HCT116 (cell line): Measurements from ENCODE around the gene TBC1D32. TPM values are rescaled to one million over a fixed set of nuclear protein-coding genes. Genes with fewer than 3 reads are reported as not detected.

Experiments used
- ATAC-seq: fragments of 200-7000 bp; cut with Tn5 transposase; 2 replicates; pipeline ENCODE4 v1.9.1; 2020; ENCODE audit warnings: mild to moderate bottlenecking, moderate library complexity
- BruUV-seq: library from RNA; stranded (reverse); fragments of 400-500 nt; replicated peaks from 2 replicates; lab custom pipeline; 2021; lab: Mats Ljungman, UMichigan
- CTCF ChIA-PET: fragments of 300-600 bp; sonication (Branson Sonifier 250); formaldehyde crosslinking; loops from one replicate; lab custom pipeline; 2021; ENCODE audit warnings: antibody characterized with exemption; lab: Charles Lee
- POLR2A ChIA-PET: fragments of 300-600, 350-600 bp; sonication (Branson Sonifier 250); formaldehyde crosslinking; loops from one replicate; lab custom pipeline; 2021; ENCODE audit warnings: antibody characterized with exemption; lab: Charles Lee
- RAD21 ChIA-PET, 2 experiments: fragments of 300-600 bp; sonication (Branson Sonifier 250); formaldehyde crosslinking; loops; one replicate each; lab custom pipeline; 2023; ENCODE audit warnings: low total read pairs in 2 of 2; ENCODE audit not compliant: uncharacterized antibody in 2 of 2, unreplicated experiment in 2 of 2, low non-redundant PET in 1 of 2; lab: Charles Lee
- DNase-seq: peaks from one replicate; pipeline ENCODE4 v3.0.0-alpha.2; 2010; ENCODE audit warnings: low read depth, low spot score
- H2AFZ ChIP-seq: fragments of 200-600 bp; shearing (Covaris generic), sonication (generic); 2 replicates; pipeline ENCODE4 v1.6.1; 2017; ENCODE audit warnings: low read depth, mixed run types, mixed read lengths, antibody characterized with exemption, low read length; ENCODE audit not compliant: poor library complexity, severe bottlenecking
- H3K27ac ChIP-seq: 2 replicates; pipeline ENCODE4 v1.5.1; 2012; ENCODE audit warnings: low read depth, low read length
- H3K27me3 ChIP-seq: fragments of 200-600 bp; sonication (generic); 2 replicates; pipeline ENCODE4 v1.6.1; 2016; ENCODE audit warnings: mixed run types, low read length, mixed read lengths; ENCODE audit not compliant: insufficient read depth
- H3K36me3 ChIP-seq, 2 experiments: fragments of 200-500 bp in 1 of 2; fragments of 200-600 bp in 1 of 2; sonication (Bioruptor generic) in 1 of 2; sonication (generic) in 1 of 2; 2 replicates each; pipeline versions ENCODE4 v1.5.1 to v1.6.1; 2014 to 2016; ENCODE audit warnings: low read length in 2 of 2, inconsistent platforms in 1 of 2, mixed read lengths in 1 of 2, mixed run types in 1 of 2; ENCODE audit not compliant: insufficient read depth in 2 of 2, control insufficient read depth in 1 of 2
- H3K4me1 ChIP-seq, 2 experiments: fragments of 200-600 bp in 1 of 2; sonication (generic) in 1 of 2; 2 replicates each; pipeline versions ENCODE4 v1.5.1 to v1.6.1; 2012 to 2017; ENCODE audit warnings: low read length in 2 of 2, inconsistent platforms in 1 of 2, mild to moderate bottlenecking in 1 of 2, mixed read lengths in 1 of 2, mixed run types in 1 of 2, moderate library complexity in 1 of 2; ENCODE audit not compliant: insufficient read depth in 2 of 2, control insufficient read depth in 1 of 2
- H3K4me2 ChIP-seq: fragments of 200-600 bp; sonication (generic); 2 replicates; pipeline ENCODE4 v1.6.1; 2017; ENCODE audit warnings: mixed run types, low read length, mixed read lengths
- H3K4me3 ChIP-seq, 2 experiments: fragments of 200-600 bp in 1 of 2; sonication (generic) in 1 of 2; replicated peaks in 1 of 2; 2 replicates each; pipeline ENCODE4 v1.5.1; 2011 to 2016; ENCODE audit warnings: low read length in 2 of 2, control low read depth in 1 of 2, low read depth in 1 of 2, mild to moderate bottlenecking in 1 of 2, mixed read lengths in 1 of 2, mixed run types in 1 of 2
- H3K79me2 ChIP-seq: fragments of 200-600 bp; sonication (generic); 2 replicates; pipeline ENCODE4 v1.6.1; 2017; ENCODE audit warnings: mild to moderate bottlenecking, mixed run types, low read length, moderate library complexity, mixed read lengths; ENCODE audit not compliant: insufficient read depth
- H3K9ac ChIP-seq: fragments of 200-600 bp; sonication (generic); 2 replicates; pipeline ENCODE4 v1.6.1; 2016; ENCODE audit warnings: low read length, mixed read lengths
- H3K9me2 ChIP-seq: fragments of 200-600 bp; sonication (generic), shearing (Covaris generic); 2 replicates; pipeline ENCODE4 v1.6.1; 2017; ENCODE audit warnings: mixed run types, mild to moderate bottlenecking, moderate library complexity; ENCODE audit not compliant: insufficient read depth
- H3K9me3 ChIP-seq, 2 experiments: fragments of 200-500 bp in 1 of 2; fragments of 200-600 bp in 1 of 2; sonication (Bioruptor generic) in 1 of 2; sonication (generic) in 1 of 2; 2 replicates each; pipeline ENCODE4 v1.6.1; 2014 to 2017; ENCODE audit warnings: low read length in 2 of 2, mixed read lengths in 2 of 2, inconsistent platforms in 1 of 2, low read depth in 1 of 2, mild to moderate bottlenecking in 1 of 2, mixed run types in 1 of 2, moderate library complexity in 1 of 2; ENCODE audit not compliant: control insufficient read depth in 1 of 2, insufficient read depth in 1 of 2
- H4K20me1 ChIP-seq: fragments of 200-600 bp; sonication (generic), shearing (Covaris generic); 2 replicates; pipeline ENCODE4 v1.6.1; 2017; ENCODE audit warnings: mixed run types, mild to moderate bottlenecking, moderate library complexity; ENCODE audit not compliant: insufficient read depth
- EGR1 ChIP-seq: IDR thresholded peaks from 2 replicates; pipeline ENCODE4 v1.6.1; 2012; ENCODE audit warnings: low read depth
- EZH2phosphoT487 ChIP-seq: fragments of 200-600 bp; IDR thresholded peaks from 2 replicates; pipeline ENCODE4 v1.6.1; 2018; ENCODE audit warnings: antibody characterized with exemption, borderline replicate concordance
- POLR2A ChIP-seq: IDR thresholded peaks from 2 replicates; pipeline ENCODE4 v1.7.0; 2011; ENCODE audit warnings: borderline replicate concordance; ENCODE audit not compliant: insufficient read depth, insufficient read length; ENCODE audit errors: extremely low read depth
- SRF ChIP-seq: IDR thresholded peaks from 2 replicates; pipeline ENCODE4 v1.6.1; 2012; ENCODE audit warnings: low read depth
- YY1 ChIP-seq: IDR thresholded peaks from 2 replicates; pipeline ENCODE4 v1.6.1; 2011; ENCODE audit warnings: low read length, low read depth, moderate library complexity, mild to moderate bottlenecking; ENCODE audit not compliant: insufficient replicate concordance; ENCODE audit errors: extremely low read depth
- intact Hi-C: fragments of 100-400 bp; cut with micrococcal nuclease; formaldehyde crosslinking; loops from 2 replicates; pipeline ENCODE4 v1.10.0; 2022
- total RNA-seq: library from RNA; stranded (reverse); gene quantifications from one replicate; pipeline ENCODE4 v1.2.1, GENCODE V29; 2021; ENCODE audit not compliant: unreplicated experiment

Gene TBC1D32
- total RNA-seq, 1 experiment from 2014 or later = 13.8 TPM

- DNase-seq (no peak), ATAC-seq (no peak)
- no peaks in the 10 kb centered on the region for H3K27me3 ChIP-seq
- no peak overlapping the region for H3K9ac ChIP-seq
- H3K9me2 ChIP-seq = no peaks in the 10 kb centered on the region
- CTCF ChIA-PET = no interaction called here
- POLR2A ChIA-PET = no interaction called here
- TF ChIP-seq POLR2A (no peak), EZH2phosphoT487 (no peak)
- H2AFZ ChIP-seq = no peak overlapping the region
- no peaks in the 10 kb centered on the region for H3K79me2 ChIP-seq
- H3K4me2 ChIP-seq = no peak overlapping the region
- H3K4me3 ChIP-seq = no peak overlapping the region
- BruUV-seq = no TSS peak
- no peaks in the 10 kb centered on the region for H4K20me1 ChIP-seq
- H3K36me3 ChIP-seq = no peaks in the 10 kb centered on the region
- no peak overlapping the region for H3K27ac ChIP-seq
- H3K9me3 ChIP-seq = no peaks in the 10 kb centered on the region
- RAD21 ChIA-PET = no interaction called here
- intact Hi-C loops = no loop called here
- no peaks in the 10 kb centered on the region for H3K4me1 ChIP-seq
Observed at GRCh38 chr6:121040831-121041230, 293.4 kb downstream of the TBC1D32 start.

GRCh38 chr6:121033091-121033490 lies 301.2 kb downstream of the TBC1D32 start:
- Histone ChIP-seq H3K9ac (no peak overlapping the region), H2AFZ (no peak overlapping the region), H3K9me3 (no peaks in the 10 kb centered on the region), H3K4me3 (no peak overlapping the region), H3K4me1 (no peaks in the 10 kb centered on the region), H3K27ac (no peak overlapping the region), H3K27me3 (no peaks in the 10 kb centered on the region), H4K20me1 (no peaks in the 10 kb centered on the region), H3K79me2 (no peaks in the 10 kb centered on the region), H3K4me2 (no peak overlapping the region), H3K36me3 (no peaks in the 10 kb centered on the region), H3K9me2 (no peaks in the 10 kb centered on the region)
- ATAC-seq (no peak), DNase-seq (no peak)
- ChIA-PET CTCF (no interaction called here), RAD21 (no interaction called here), POLR2A (no interaction called here)
- TF ChIP-seq EGR1 = no peak
- TF ChIP-seq SRF = no peak
- TF ChIP-seq YY1 = no peak
- intact Hi-C loops = no loop called here
- BruUV-seq = no TSS peak
